GM12873 (cell line): ENCODE measurements around the gene PRR5L.

Experiments used
- TF ChIP-seq, protein P1 (sequence below): IDR thresholded peaks from 2 replicates; pipeline ENCODE4 v1.5.1; 2012; ENCODE audit warnings: low read depth, mild to moderate bottlenecking, moderate library complexity, low read length, control low read depth; ENCODE audit not compliant: insufficient read depth; ENCODE audit errors: missing control alignments

Gene PRR5L

DNA sequence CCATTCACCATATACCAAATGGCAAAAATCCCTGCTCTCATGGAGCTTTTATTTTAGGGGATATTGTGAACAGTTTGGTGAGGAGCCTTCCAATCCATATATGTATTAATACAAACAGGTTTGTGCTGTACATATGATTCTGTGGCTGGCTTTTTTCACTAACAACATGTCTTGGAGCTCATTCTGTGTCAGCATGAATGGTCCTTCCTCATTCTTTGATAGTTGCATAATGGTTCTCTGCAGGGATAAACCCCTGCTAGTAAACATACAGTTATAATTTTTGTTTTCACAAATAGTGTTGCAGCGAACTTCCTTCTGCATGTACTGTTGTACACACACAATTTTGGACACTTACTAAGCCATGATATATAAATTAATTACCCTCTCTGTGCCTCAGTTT lies 8.3 kb downstream of the PRR5L start:
- TF ChIP-seq, protein P1, sequence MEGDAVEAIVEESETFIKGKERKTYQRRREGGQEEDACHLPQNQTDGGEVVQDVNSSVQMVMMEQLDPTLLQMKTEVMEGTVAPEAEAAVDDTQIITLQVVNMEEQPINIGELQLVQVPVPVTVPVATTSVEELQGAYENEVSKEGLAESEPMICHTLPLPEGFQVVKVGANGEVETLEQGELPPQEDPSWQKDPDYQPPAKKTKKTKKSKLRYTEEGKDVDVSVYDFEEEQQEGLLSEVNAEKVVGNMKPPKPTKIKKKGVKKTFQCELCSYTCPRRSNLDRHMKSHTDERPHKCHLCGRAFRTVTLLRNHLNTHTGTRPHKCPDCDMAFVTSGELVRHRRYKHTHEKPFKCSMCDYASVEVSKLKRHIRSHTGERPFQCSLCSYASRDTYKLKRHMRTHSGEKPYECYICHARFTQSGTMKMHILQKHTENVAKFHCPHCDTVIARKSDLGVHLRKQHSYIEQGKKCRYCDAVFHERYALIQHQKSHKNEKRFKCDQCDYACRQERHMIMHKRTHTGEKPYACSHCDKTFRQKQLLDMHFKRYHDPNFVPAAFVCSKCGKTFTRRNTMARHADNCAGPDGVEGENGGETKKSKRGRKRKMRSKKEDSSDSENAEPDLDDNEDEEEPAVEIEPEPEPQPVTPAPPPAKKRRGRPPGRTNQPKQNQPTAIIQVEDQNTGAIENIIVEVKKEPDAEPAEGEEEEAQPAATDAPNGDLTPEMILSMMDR = no peak

DNA sequence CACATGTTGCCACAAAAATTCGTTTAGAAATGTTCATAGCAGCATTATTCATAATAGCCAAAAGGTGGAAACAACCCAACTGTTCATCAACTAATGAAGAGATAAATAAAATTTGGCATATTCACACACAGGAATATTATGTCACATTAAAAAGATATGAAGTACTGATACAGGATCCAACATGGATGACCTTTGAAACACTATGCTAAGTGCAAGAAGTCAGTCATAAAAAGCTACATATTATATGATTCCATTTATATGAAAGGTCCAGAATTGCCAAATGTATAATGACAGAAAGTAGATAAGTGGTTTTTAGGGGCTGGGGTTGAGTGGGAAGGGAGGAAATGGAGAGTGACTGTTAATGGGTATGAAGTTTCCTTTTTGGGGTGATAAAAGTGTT lies 9.0 kb downstream of the PRR5L start:
- TF ChIP-seq, protein P1 = no peak

DNA sequence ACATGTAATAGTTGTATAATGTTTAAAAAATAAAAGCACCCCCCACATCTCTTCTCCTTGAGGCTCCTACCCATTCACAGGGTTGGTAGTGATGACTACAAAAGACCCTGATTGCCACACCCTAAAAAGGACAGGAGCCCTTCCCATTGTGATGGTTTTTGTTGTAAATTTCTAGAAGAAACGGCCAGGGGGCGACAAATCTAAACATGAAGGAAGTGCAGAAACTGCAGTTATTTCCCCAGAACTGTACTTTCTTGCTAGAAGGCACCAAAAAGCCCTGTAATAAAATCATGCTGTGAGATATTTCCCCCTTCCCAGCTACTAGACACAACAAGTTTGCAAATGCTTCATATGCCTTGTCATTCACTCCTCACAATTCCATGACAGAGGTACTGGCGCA lies 10.8 kb downstream of the PRR5L start:
- TF ChIP-seq, protein P1 = peak; percentile 38

DNA sequence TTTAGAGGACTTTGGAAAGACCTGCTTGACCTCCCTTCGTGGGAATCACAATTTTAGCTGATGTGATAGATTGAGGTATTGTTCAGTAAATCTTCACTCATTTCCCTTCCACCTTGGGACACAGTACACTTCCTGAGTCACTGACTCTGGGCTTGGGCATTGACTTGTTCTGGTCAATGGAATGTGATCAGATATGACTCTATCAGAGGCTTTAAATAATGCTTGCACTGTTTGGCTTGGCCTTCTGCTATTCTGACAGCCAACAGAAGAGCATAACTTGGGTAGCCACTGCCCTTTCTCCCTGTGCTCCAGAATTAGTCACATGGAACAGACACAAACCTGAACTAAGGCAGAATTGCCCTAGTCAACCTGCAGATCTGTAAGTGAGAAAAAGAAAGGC lies 12.5 kb downstream of the PRR5L start:
- TF ChIP-seq, protein P1 = no peak

DNA sequence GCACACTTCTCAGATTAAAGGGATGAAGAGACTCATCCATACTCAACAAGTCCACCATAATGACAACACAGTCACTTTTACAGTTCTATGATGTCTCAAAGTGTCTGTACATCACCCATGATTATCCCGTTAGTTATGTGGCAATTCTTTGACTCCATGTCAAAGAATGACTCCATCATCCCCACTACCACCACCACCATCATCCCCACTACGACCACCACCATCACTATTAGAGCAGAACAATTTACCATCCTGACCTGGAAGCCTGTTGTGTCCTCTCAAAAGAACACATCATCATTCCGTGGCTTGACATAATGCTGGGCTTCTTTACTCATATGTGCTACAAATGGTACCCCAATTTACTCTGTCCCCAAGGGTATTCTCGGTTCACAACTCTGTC lies 13.7 kb downstream of the PRR5L start:
- TF ChIP-seq, protein P1 = no peak

DNA sequence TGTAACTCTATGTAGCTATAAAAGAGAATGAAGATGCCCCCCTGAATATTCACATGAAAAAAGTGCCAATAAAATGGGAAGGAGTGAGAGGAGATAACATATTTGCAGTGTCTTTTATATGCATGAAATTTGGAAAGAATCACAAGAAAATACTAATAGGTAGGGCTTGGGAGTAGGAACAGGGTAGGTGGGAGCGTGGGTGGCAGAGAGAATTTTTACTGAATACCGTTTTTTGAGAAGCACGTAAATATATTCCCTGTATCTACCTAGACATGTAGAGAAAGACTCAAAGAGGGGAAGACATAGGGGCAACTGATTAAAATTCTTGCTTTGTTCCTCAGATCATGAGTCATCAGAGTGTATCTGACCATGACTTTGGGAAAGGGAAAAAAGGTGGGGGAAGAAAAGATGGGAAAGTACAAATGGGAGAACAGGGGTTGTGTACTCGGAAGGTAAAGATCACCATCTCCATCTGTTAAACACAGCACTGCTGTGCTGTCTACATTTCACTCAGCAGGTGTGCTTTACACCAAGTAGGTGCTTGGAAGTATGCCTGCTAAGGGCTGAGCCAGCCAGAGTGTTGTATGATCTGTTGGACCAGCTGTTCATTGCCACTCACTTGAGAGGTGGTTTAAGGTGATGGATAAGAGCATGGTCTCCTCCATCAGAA lies 16.0 kb downstream of the PRR5L start:
- TF ChIP-seq, protein P1 = no peak

DNA sequence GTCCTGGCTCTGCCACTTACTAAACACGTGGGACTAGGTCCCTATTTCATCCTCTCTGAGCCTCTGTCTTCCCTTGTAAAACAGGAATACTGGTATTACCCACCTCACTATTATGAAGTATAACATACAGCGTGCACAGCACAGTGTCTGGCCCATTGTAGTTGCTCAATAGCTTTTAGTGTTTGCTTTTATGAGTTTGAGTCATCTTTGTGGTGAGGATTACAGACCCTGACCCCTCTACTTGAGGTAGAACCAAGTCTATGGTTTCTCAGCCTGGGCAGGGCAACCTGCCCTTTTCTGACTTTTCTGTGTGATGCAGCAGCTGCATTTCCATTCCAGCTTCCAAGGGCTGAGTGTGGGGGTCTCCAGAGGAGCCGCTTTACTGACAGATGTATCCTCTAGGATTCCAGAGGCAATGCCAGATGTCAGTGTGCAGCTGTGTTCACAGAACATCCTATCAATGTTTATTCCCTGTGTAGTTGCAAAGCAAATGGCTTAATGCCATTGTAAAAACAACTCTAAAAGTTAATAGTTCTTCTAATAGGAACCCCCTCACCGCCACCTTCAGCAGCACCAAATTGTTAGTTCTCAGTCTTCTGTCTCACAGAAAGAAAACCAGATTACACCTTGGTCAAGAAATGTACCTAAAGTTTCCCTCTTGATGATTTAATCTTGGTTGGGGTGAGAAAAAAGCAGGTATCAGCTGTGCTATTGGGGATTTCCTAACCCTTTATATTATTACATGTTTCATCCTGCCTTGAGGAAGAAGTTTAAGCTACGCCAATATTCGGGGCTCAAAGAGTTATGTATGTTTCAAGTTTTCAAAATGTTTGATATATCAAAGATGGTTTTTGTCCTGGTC lies 16.8 kb downstream of the PRR5L start:
- TF ChIP-seq, protein P1 = no peak
